Vagina (tissue), 2 donors: ENCODE results near the gene HECW1. TPM values are rescaled to one million over a fixed set of nuclear protein-coding genes. Genes with fewer than 3 reads are reported as not detected.
"Not testable (repeated sequence)": the region's sequence is repeated elsewhere in the genome, so short reads cannot be mapped to it uniquely, and the experiment has no call there.

Experiments
- DNase-seq, 2 donors: peaks; one replicate each; pipeline ENCODE4 v3.0.0-alpha.2; 2017; ENCODE audit errors: extremely low spot score in 2 of 2
- H3K27ac ChIP-seq: fragments of 200-600 bp; sonication (generic); one replicate; pipeline ENCODE4 v1.5.1; 2019
- H3K27me3 ChIP-seq: fragments of 200-600 bp; sonication (generic); one replicate; pipeline ENCODE4 v1.5.1; 2019
- H3K36me3 ChIP-seq, 2 donors: fragments of 200-600 bp; sonication (generic); one replicate each; pipeline ENCODE4 v1.5.1; 2017 to 2019
- H3K4me1 ChIP-seq: fragments of 200-600 bp; sonication (generic); one replicate; pipeline ENCODE4 v1.5.1; 2019
- H3K4me3 ChIP-seq, 2 donors: fragments of 200-600 bp; sonication (generic); 1 replicate in 1 of 2; 2 replicates in 1 of 2; pipeline ENCODE4 v1.5.1; 2016 to 2019
- H3K9me3 ChIP-seq: fragments of 200-600 bp; sonication (generic); one replicate; pipeline ENCODE4 v1.5.1; 2019
- CTCF ChIP-seq, 3 experiments: fragments of 450-650 bp in 2 of 3; fragments of 200-600 bp in 1 of 3; sonication (generic) in 1 of 3; IDR thresholded peaks; one replicate each; pipeline ENCODE4 v1.5.1; 2017 to 2019; ENCODE audit warnings: antibody characterized with exemption in 3 of 3, mild to moderate bottlenecking in 2 of 3, moderate library complexity in 2 of 3
- POLR2A ChIP-seq, 2 donors: fragments of 450-650 bp; IDR thresholded peaks; one replicate each; pipeline ENCODE4 v1.6.1; 2017; ENCODE audit warnings: antibody characterized with exemption in 2 of 2, mild to moderate bottlenecking in 2 of 2, moderate library complexity in 2 of 2
- POLR2AphosphoS5 ChIP-seq, 2 donors: sonication (generic); formaldehyde crosslinking; IDR thresholded peaks; one replicate each; pipeline ENCODE4 v1.9.0; 2017; ENCODE audit warnings: antibody characterized with exemption in 2 of 2, mild to moderate bottlenecking in 2 of 2, low read depth in 1 of 2; ENCODE audit not compliant: insufficient read depth in 1 of 2
- intact Hi-C: fragments of 100-400 bp; cut with DNase I; formaldehyde crosslinking; loops from one replicate; pipeline ENCODE4 v1.15.1; 2023
- total RNA-seq: library from RNA; depleted of rRNA; stranded (reverse); fragments of >200 nt; gene quantifications from one replicate; pipeline ENCODE4 v1.2.3, GENCODE V29; 2016

The HECW1 gene
- total RNA-seq, 1 donor from 2014 or later, result 2.5 TPM

- TF ChIP-seq POLR2A (IDR thresholded peaks at IDR 0.05), result no peak
- TF ChIP-seq POLR2AphosphoS5 (IDR thresholded peaks at IDR 0.05; ENCODE audit: insufficient read depth in 1 of 2, low read depth in 1 of 2), result no peak
- TF ChIP-seq CTCF (IDR thresholded peaks at IDR 0.05), result no peak
- no peak for DNase-seq
- H3K4me3 ChIP-seq, result no peak overlapping the region
- H3K4me1 ChIP-seq, result no peaks in the 10 kb centered on the region
- H3K9me3 ChIP-seq, result no peaks in the 10 kb centered on the region
- H3K27me3 ChIP-seq, result no peaks in the 10 kb centered on the region
- no peaks in the 10 kb centered on the region for H3K36me3 ChIP-seq
- intact Hi-C loops, result no loop called here
- no peak overlapping the region for H3K27ac ChIP-seq
These were observed 228.7 kb downstream of the HECW1 start for GRCh38 chr7:43341132-43341531.

- intact Hi-C loops, result not testable (repeated sequence)
These were observed 231.0 kb downstream of the HECW1 start for GRCh38 chr7:43343417-43343816.

GRCh38 chr7:43345696-43346095, 233.2 kb downstream of the HECW1 start:
- intact Hi-C loops, H3K27ac ChIP-seq, H3K36me3 ChIP-seq, H3K27me3 ChIP-seq, H3K4me3 ChIP-seq, H3K4me1 ChIP-seq, H3K9me3 ChIP-seq, DNase-seq: not testable (repeated sequence)

More at GRCh38 chr7:43343417-43343816, 231.0 kb downstream of the HECW1 start:
- H3K27ac ChIP-seq, H3K9me3 ChIP-seq, H3K27me3 ChIP-seq, DNase-seq, H3K4me3 ChIP-seq, H3K36me3 ChIP-seq, H3K4me1 ChIP-seq: not testable (repeated sequence)

- no peaks in the 10 kb centered on the region for H3K36me3 ChIP-seq
- no peaks in the 10 kb centered on the region for H3K9me3 ChIP-seq
- no peak for DNase-seq
- TF ChIP-seq CTCF (IDR thresholded peaks at IDR 0.05) (no peak), POLR2A (IDR thresholded peaks at IDR 0.05) (no peak), POLR2AphosphoS5 (IDR thresholded peaks at IDR 0.05; ENCODE audit: insufficient read depth in 1 of 2, low read depth in 1 of 2) (no peak)
- intact Hi-C loops, result no loop called here
- no peak overlapping the region for H3K27ac ChIP-seq
- no peaks in the 10 kb centered on the region for H3K4me1 ChIP-seq
- no peak overlapping the region for H3K4me3 ChIP-seq
- H3K27me3 ChIP-seq, result no peaks in the 10 kb centered on the region
These were observed 239.2 kb downstream of the HECW1 start for GRCh38 chr7:43351683-43352082.

- Histone ChIP-seq H3K27me3 (no peaks in the 10 kb centered on the region), H3K9me3 (no peaks in the 10 kb centered on the region), H3K4me3 (no peak overlapping the region), H3K4me1 (no peaks in the 10 kb centered on the region), H3K36me3 (no peaks in the 10 kb centered on the region), H3K27ac (no peak overlapping the region)
- TF ChIP-seq CTCF (IDR thresholded peaks at IDR 0.05), result no peak
- no peak for TF ChIP-seq POLR2AphosphoS5 (IDR thresholded peaks at IDR 0.05; ENCODE audit: insufficient read depth in 1 of 2, low read depth in 1 of 2)
- intact Hi-C loops, result no loop called here
- no peak for DNase-seq
These were observed 241.5 kb downstream of the HECW1 start for GRCh38 chr7:43353902-43354301.

GRCh38 chr7:43362652-43363034, 250.2 kb downstream of the HECW1 start:
- Histone ChIP-seq H3K27ac (no peak overlapping the region), H3K36me3 (no peaks in the 10 kb centered on the region), H3K9me3 (no peaks in the 10 kb centered on the region), H3K4me3 (no peak overlapping the region), H3K4me1 (no peaks in the 10 kb centered on the region), H3K27me3 (no peaks in the 10 kb centered on the region)
- no peak for TF ChIP-seq POLR2A (IDR thresholded peaks at IDR 0.05)
- no peak for TF ChIP-seq POLR2AphosphoS5 (IDR thresholded peaks at IDR 0.05; ENCODE audit: insufficient read depth in 1 of 2, low read depth in 1 of 2)
- no peak for TF ChIP-seq CTCF (IDR thresholded peaks at IDR 0.05)
- intact Hi-C loops, result no loop called here
- no peak for DNase-seq
